Neuronal stem cell (in vitro differentiated cells): ENCODE results near the gene MTARC2.

Experiments
- DNase-seq: peaks from one replicate; pipeline ENCODE4 v3.0.0-alpha.2; 2013; ENCODE audit warnings: low spot score
- H2AFZ ChIP-seq: one replicate; pipeline ENCODE4 v1.6.1; 2013; ENCODE audit warnings: mild to moderate bottlenecking, low read length, inconsistent platforms
- H2AK5ac ChIP-seq: 2 replicates; pipeline ENCODE4 v1.6.1; 2013; ENCODE audit warnings: low read depth, mild to moderate bottlenecking, inconsistent platforms, low read length, moderate library complexity, mixed read lengths
- H2BK120ac ChIP-seq: 2 replicates; pipeline ENCODE4 v1.6.1; 2013; ENCODE audit warnings: low read depth, mild to moderate bottlenecking, inconsistent platforms, low read length, moderate library complexity, mixed read lengths
- H2BK12ac ChIP-seq: one replicate; pipeline ENCODE4 v1.6.1; 2013; ENCODE audit warnings: low read length, inconsistent platforms
- H2BK15ac ChIP-seq: 2 replicates; pipeline ENCODE4 v1.6.1; 2013; ENCODE audit warnings: mild to moderate bottlenecking, low read length, inconsistent platforms, mixed read lengths
- H2BK5ac ChIP-seq: one replicate; pipeline ENCODE4 v1.6.1; 2013; ENCODE audit warnings: inconsistent platforms, mild to moderate bottlenecking, low read length, moderate library complexity
- H3K14ac ChIP-seq: one replicate; pipeline ENCODE4 v1.6.1; 2013; ENCODE audit warnings: low read length, inconsistent platforms
- H3K18ac ChIP-seq: 2 replicates; pipeline ENCODE4 v1.6.1; 2013; ENCODE audit warnings: low read length, inconsistent platforms
- H3K23ac ChIP-seq: 2 replicates; pipeline ENCODE4 v1.6.1; 2013; ENCODE audit warnings: low read depth, mild to moderate bottlenecking, mixed read lengths, low read length, inconsistent platforms; ENCODE audit not compliant: poor library complexity
- H3K27ac ChIP-seq: replicated peaks from 3 replicates; pipeline ENCODE4 v1.5.1; 2013; ENCODE audit warnings: low read length, inconsistent platforms
- H3K27me3 ChIP-seq, 3 experiments: 2 replicates each; pipeline ENCODE4 v1.6.1; 2013; ENCODE audit warnings: low read length in 3 of 3, mild to moderate bottlenecking in 2 of 3, inconsistent platforms in 1 of 3, low read depth in 1 of 3, mixed read lengths in 1 of 3, moderate library complexity in 1 of 3; ENCODE audit not compliant: control insufficient read depth in 3 of 3, insufficient read depth in 3 of 3
- H3K36me3 ChIP-seq, 2 donors: replicated peaks in 1 of 2; 2 replicates each; pipeline ENCODE4 v1.6.1; 2013; ENCODE audit warnings: low read length in 2 of 2; ENCODE audit not compliant: control insufficient read depth in 2 of 2, insufficient read depth in 2 of 2
- H3K4ac ChIP-seq: 2 replicates; pipeline ENCODE4 v1.6.1; 2013; ENCODE audit warnings: inconsistent platforms, mild to moderate bottlenecking, low read length, moderate library complexity
- H3K4me1 ChIP-seq, 2 donors: 1 replicate in 1 of 2; 2 replicates in 1 of 2; pipeline ENCODE4 v1.6.1; 2013; ENCODE audit warnings: low read length in 2 of 2, low read depth in 1 of 2; ENCODE audit not compliant: control insufficient read depth in 2 of 2, insufficient read depth in 1 of 2
- H3K4me2 ChIP-seq: one replicate; pipeline ENCODE4 v1.6.1; 2013; ENCODE audit warnings: mild to moderate bottlenecking, low read length, inconsistent platforms; ENCODE audit not compliant: insufficient read depth, poor library complexity, severe bottlenecking
- H3K4me3 ChIP-seq, 2 donors: 2 replicates each; pipeline ENCODE4 v1.5.1; 2013; ENCODE audit warnings: low read length in 2 of 2, mild to moderate bottlenecking in 2 of 2, inconsistent platforms in 1 of 2, moderate library complexity in 1 of 2
- H3K79me1 ChIP-seq: one replicate; pipeline ENCODE4 v1.6.1; 2013; ENCODE audit warnings: low read depth, mild to moderate bottlenecking, inconsistent platforms, low read length, moderate library complexity
- H3K9ac ChIP-seq: one replicate; pipeline ENCODE4 v1.6.1; 2013; ENCODE audit warnings: mild to moderate bottlenecking, low read depth, low read length, inconsistent platforms; ENCODE audit not compliant: poor library complexity
- H3K9me3 ChIP-seq, 2 donors: replicated peaks in 1 of 2; 2 replicates each; pipeline versions ENCODE3 to v1.6.1; 2013; ENCODE audit warnings: low read length in 2 of 2, mild to moderate bottlenecking in 2 of 2, inconsistent platforms in 1 of 2, low read depth in 1 of 2, mixed read lengths in 1 of 2, moderate library complexity in 1 of 2; ENCODE audit not compliant: control insufficient read depth in 2 of 2, insufficient read depth in 1 of 2
- H4K8ac ChIP-seq: one replicate; pipeline ENCODE4 v1.6.1; 2013; ENCODE audit warnings: low read depth, mild to moderate bottlenecking, inconsistent platforms, low read length, moderate library complexity
- H4K91ac ChIP-seq: one replicate; pipeline ENCODE4 v1.6.1; 2013; ENCODE audit warnings: low read length, low read depth, mild to moderate bottlenecking, inconsistent platforms; ENCODE audit not compliant: poor library complexity
- WGBS, 2 donors: extraction: QIAGEN DNeasy Blood & Tissue Kit; methylation state at CpG; one replicate each; pipeline ENCODE4 v1.1.7; 2013; ENCODE audit warnings: missing lambda C conversion rate in 2 of 2, mixed read lengths in 1 of 2; ENCODE audit not compliant: insufficient read length in 2 of 2, insufficient replicate concordance in 1 of 2; ENCODE audit errors: extremely low coverage in 2 of 2; 5-methylcytosine and 5-hydroxymethylcytosine counted together

The MTARC2 gene

GRCh38 chr1:220825819-220826551 lies 77.9 kb downstream of the MTARC2 start:
- H2AFZ ChIP-seq, result no peak overlapping the region
- H3K9me3 ChIP-seq, result no peaks in the 10 kb centered on the region
- no peak overlapping the region for H2AK5ac ChIP-seq
- no peaks in the 10 kb centered on the region for H3K79me1 ChIP-seq
- WGBS, 2 donors, result no CpG with 5 or more reads among the region's 6 CpGs
- no peak overlapping the region for H3K14ac ChIP-seq
- H3K27ac ChIP-seq, result no peak overlapping the region
- no peak overlapping the region for H3K23ac ChIP-seq
- no peaks in the 10 kb centered on the region for H3K36me3 ChIP-seq
- H3K4ac ChIP-seq, result no peak overlapping the region
- no peak for DNase-seq
- no peak overlapping the region for H2BK15ac ChIP-seq
- no peak overlapping the region for H2BK12ac ChIP-seq
- H3K18ac ChIP-seq, result no peak overlapping the region
- no peak overlapping the region for H2BK5ac ChIP-seq
- no peak overlapping the region for H3K9ac ChIP-seq
- H3K4me1 ChIP-seq, result peaks cover 0 to 3% of the 10 kb centered on the region in 2 donors
- H4K91ac ChIP-seq, result no peak overlapping the region
- H3K4me2 ChIP-seq, result no peak overlapping the region
- H3K27me3 ChIP-seq, result no peaks in the 10 kb centered on the region
- H2BK120ac ChIP-seq, result no peak overlapping the region
- H3K4me3 ChIP-seq, result no peak overlapping the region
- H4K8ac ChIP-seq, result no peak overlapping the region

- Histone ChIP-seq H2BK15ac (no peak overlapping the region), H3K4me1 (peaks cover 0 to 3% of the 10 kb centered on the region in 2 donors), H3K4me3 (no peak overlapping the region), H3K14ac (no peak overlapping the region), H2BK120ac (no peak overlapping the region), H3K36me3 (no peaks in the 10 kb centered on the region), H2BK12ac (no peak overlapping the region), H4K8ac (no peak overlapping the region), H2AK5ac (no peak overlapping the region), H2BK5ac (no peak overlapping the region), H3K18ac (no peak overlapping the region), H3K27me3 (no peaks in the 10 kb centered on the region), H3K9me3 (no peaks in the 10 kb centered on the region), H3K23ac (no peak overlapping the region), H3K79me1 (no peaks in the 10 kb centered on the region), H4K91ac (no peak overlapping the region), H2AFZ (no peak overlapping the region), H3K27ac (no peak overlapping the region), H3K9ac (no peak overlapping the region), H3K4me2 (no peak overlapping the region), H3K4ac (no peak overlapping the region)
- DNase-seq, result no peak
- no CpG with 5 or more reads among the region's 5 CpGs for WGBS, 2 donors
These were observed 78.6 kb downstream of the MTARC2 start for GRCh38 chr1:220826729-220827128.

GRCh38 chr1:220827445-220828178 lies 79.5 kb downstream of the MTARC2 start:
- Histone ChIP-seq H3K27me3 (peaks cover 0 to 2% (median 0%) of the 10 kb centered on the region in 3 experiments), H3K79me1 (no peaks in the 10 kb centered on the region), H2AFZ (no peak overlapping the region), H2BK15ac (no peak overlapping the region), H2BK12ac (no peak overlapping the region), H3K18ac (peak overlapping the region; percentile 55), H3K4ac (no peak overlapping the region), H4K8ac (no peak overlapping the region), H3K9ac (no peak overlapping the region), H2AK5ac (no peak overlapping the region), H3K4me2 (no peak overlapping the region), H2BK120ac (no peak overlapping the region), H3K14ac (no peak overlapping the region), H3K23ac (no peak overlapping the region), H3K4me1 (peaks cover 0 to 3% of the 10 kb centered on the region in 2 donors), H3K9me3 (no peaks in the 10 kb centered on the region), H4K91ac (no peak overlapping the region), H3K27ac (no peak overlapping the region), H2BK5ac (no peak overlapping the region), H3K36me3 (no peaks in the 10 kb centered on the region), H3K4me3 (no peak overlapping the region)
- no CpG with 5 or more reads among the region's 4 CpGs for whole genome bisulfite sequencing, 2 donors
- DNase-seq, result no peak

- Histone ChIP-seq H3K23ac (no peak overlapping the region), H2BK15ac (no peak overlapping the region), H2BK120ac (no peak overlapping the region), H3K18ac (no peak overlapping the region), H3K9ac (no peak overlapping the region), H3K4ac (no peak overlapping the region), H3K4me1 (peaks cover 0 to 3% of the 10 kb centered on the region in 2 donors), H3K14ac (no peak overlapping the region), H3K9me3 (no peaks in the 10 kb centered on the region), H2AFZ (no peak overlapping the region), H3K79me1 (no peaks in the 10 kb centered on the region), H3K4me3 (no peak overlapping the region), H4K8ac (no peak overlapping the region), H3K36me3 (no peaks in the 10 kb centered on the region), H2AK5ac (no peak overlapping the region), H2BK5ac (no peak overlapping the region), H4K91ac (no peak overlapping the region), H3K4me2 (no peak overlapping the region), H3K27me3 (peaks cover 0 to 2% (median 0%) of the 10 kb centered on the region in 3 experiments), H3K27ac (no peak overlapping the region), H2BK12ac (no peak overlapping the region)
- no CpG with 5 or more reads among the region's 4 CpGs for WGBS, 2 donors
- no peak for DNase-seq
These were observed 80.0 kb downstream of the MTARC2 start for GRCh38 chr1:220828179-220828490.
